ENCODE measurements around the gene SIRT3.
"Not testable (repeated sequence)": the region's sequence is repeated elsewhere in the genome, so short reads cannot be mapped to it uniquely, and the experiment has no call there.

SIRT3 gene

GRCh38 chr11:240315-240714, 4.2 kb upstream of the SIRT3 start:
- no peak for DNase-seq (ENCODE audit: low read depth)

DNA sequence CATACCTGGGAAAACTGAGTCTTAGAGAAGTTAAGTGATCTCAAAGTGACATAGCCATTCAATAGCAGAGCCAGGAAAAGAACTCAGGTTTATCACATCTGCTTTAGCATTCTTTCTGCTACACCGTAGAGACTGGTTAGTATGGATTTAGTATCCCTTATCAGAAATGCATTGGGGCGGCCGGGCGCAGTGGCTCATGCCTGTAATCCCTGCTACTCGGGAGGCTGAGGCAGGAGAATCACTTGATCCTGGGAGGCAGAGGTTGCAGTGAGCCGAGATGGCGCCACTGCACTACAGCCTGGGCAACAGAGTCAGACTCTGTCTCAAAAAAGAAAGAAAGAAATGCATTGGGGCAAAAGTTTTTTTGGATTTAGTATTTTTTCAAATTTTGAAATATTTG, 2.2 kb upstream of the SIRT3 start:
- not testable (repeated sequence) for DNase-seq (ENCODE audit: low read depth)

DNA sequence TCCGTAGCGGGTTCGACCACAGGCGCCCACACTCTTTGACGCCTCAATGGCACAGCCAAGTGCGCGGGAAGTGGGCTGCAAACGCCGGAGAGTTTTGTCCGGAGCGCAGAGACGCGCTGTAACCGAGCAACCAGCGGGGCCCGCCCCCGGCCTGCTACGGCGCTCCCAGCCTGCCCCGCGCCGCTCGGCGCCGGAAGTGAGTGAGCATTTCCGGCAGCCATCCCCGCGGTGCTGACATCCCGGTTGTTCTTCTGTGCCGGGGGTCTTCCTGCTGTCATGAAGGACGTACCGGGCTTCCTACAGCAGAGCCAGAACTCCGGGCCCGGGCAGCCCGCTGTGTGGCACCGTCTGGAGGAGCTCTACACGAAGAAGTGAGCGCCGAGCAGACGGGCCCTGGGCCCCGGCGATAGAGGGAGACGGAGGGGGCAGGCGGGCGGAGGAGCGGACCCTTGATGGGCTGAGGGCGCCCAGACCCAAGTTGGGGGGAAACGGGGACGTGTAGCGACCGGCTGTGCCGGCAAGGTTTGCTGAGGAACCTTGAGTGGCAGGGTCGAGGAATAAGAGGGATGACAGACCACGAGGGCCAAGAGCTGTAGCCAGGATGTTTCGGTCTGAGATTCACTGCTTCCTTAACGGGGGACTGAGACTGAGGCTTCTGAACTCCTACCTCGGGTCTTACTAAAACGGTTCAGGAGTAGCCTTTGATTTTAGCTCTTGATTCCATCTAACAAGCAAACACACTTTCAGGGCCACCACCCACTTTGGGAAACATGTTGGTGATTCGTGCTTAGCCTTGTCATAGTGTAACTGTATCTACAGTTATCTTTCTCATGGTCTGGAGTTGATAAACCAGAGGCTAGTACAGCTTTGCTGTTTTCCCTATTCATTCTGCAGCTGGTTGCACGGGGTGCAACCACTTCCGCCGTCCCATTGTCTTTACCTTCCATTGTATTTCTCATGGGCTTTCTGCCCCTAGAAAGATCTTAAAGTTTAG, 929 bp upstream of the SIRT3 start, which contains the start of gene PSMD13:
PSMD13 (plus strand) TSS at position 203 of the 994 bp plus-strand sequence; CDS start at position 277, 74 bp downstream.
- peak; percentile 41 for DNase-seq (ENCODE audit: low read depth)

DNA sequence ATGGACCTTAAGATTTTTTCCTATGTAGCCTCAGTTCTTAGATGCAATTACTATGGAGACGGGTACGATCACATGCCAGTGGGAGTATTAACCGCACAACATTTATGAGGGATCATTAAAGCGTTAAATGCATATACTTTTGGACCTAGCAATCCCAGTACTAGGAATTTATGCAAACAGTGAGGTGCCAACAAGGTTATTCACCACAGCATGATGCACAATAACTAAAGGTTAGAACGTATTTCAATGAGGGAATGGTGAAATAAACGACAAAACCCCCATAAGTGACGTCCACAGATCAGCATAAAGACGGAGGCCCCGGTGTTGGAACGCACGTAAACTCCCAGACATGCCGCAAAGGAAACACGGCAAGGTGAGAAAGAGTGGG, 539 bp downstream of the SIRT3 start:
- DNase-seq (ENCODE audit: low read depth), result no peak

DNA sequence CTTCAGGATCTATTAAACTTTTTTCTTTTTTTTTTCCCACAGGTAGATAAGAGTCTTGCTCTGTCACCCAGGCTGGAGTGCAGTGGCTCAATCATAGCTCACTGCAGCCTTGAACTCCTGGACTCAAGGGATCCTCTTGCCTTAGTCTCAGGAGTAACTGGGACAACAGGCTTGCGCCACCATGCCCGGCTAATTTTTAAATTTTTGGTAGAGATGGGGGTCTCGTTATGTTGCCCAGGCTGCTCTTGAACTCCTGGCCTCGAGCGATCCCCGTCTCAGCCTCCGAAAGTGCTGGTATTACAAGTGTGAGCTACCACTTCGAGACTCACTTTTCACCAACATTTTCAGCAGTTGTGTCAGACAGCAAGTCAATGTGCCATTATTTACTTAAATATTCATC, 962 bp downstream of the SIRT3 start:
- DNase-seq (ENCODE audit: low read depth), result no peak

GRCh38 chr11:232783-233565, 3.2 kb downstream of the SIRT3 start:
- DNase-seq (ENCODE audit: low read depth), result no peak

GRCh38 chr11:230431-230830, 5.7 kb downstream of the SIRT3 start:
- no peak for DNase-seq (ENCODE audit: low read depth)

- DNase-seq (ENCODE audit: low read depth), result no peak
These were observed 8.2 kb downstream of the SIRT3 start for GRCh38 chr11:227824-228379.

- DNase-seq (ENCODE audit: low read depth), result no peak
These were observed 10.2 kb downstream of the SIRT3 start for GRCh38 chr11:225734-226453.

DNA sequence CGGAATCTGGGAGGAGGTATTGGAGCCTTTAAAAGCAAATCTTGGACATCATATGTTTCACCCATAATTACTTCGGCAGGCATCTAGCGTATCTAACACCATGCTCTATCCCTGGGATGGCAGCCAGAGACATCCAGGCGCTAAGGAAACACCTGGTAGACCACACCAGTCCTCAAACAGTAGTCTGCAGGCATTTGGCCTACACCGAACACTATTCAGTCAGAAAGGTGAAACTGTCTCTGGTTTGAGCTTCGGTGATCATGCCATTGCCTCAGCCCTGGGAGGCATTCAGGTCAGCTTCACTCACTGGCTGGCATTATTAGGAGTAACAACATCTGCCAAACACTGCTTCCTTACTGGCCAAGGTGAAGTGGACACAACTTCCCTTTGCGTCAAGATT, 11.7 kb downstream of the SIRT3 start:
- no peak for DNase-seq (ENCODE audit: low read depth)

- DNase-seq (ENCODE audit: low read depth), result no peak
These were observed 12.3 kb downstream of the SIRT3 start for GRCh38 chr11:223884-224283.

DNA sequence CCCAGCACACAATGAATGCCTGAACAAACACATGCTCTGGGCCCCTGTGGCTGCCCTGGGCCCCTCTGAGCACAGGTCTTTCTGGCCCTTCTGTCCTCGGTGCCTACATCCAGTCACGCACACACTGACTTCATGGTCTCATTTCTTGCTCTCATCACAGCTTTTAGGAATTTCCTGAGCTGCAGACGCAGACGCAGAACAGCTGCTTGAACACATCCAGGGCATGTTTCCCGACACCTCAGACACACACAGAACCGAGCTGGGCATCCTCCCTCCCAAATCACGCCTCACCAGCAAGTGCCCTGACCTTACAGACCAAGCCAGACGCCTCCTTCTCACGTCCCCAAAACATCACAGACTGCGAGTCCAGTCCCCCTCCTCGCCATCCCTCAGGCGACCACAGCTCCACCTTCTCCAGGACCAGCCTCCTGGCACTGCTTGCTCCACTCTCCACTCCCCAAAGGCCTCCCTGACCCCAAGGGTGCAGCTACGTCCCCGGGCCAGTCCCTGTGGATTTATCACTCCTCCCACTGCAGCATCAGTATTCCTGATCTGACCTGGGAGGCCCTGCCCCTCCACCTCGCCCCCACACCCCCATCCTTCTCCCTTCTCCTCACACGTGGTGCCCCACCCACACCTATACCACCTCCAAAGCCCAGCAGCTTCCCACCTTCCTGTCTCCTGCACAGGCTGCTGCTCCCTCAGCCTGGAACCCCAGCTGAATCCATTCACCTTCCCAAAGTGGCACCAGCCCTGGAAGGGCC, 12.9 kb downstream of the SIRT3 start:
- DNase-seq (ENCODE audit: low read depth), result no peak

DNA sequence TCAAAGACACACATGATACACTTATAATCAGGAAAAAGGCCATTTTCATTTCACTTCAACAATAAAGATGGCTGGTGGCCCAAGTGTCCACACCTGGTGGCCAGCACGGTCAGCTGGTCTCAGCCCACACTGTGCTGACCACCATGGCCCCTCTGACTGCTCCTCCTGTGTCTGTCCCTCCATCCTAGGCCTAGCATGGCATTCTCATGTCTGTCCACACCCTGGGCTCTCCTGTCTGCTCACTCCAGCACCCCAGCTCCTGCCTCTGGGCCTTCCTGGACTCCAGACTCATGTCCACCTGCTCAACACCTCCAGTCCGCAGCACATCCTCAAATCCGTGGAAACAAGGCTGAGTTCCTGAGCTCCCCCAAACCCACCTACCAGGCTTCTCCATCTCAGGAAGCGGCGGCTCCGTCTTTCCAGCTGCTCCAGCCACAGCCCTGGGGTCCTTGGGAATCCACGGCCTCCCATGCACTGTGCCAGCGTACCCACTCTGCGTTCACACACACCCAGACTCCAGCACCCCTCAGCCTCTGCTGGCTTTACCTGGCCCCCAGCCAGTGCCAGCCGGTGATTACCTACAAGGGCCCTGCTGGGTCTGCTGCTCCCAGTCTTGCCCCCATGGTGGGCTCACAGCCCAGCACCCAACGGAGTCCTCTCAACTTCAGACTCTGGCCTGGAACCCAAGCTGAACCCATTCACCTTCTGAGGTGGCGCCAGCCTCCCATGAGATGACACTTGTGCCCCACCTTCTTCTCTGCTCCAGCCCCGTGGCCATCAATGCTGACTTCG, 13.9 kb downstream of the SIRT3 start:
- DNase-seq (ENCODE audit: low read depth), result no peak

DNA sequence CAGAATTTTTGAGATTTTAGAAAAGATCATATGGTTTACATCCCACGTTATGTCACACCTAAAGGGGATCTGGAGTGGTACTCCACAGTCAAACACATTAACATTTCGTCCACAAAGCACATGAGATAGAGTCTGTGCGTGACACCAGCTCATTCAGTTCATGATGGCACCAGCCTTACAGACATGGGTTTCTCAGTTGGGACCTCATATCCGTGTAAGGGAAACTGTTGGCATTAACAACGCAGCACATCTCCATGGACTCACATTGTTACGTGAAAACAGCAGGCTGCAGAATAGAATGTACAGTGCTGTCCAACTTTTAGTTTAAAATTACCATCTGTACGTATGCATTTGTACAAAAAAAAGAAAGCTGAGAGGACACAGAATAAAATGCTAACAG, 14.6 kb downstream of the SIRT3 start:
- DNase-seq (ENCODE audit: low read depth), result no peak

- DNase-seq (ENCODE audit: low read depth), result peak; percentile 75
These were observed 15.4 kb downstream of the SIRT3 start for GRCh38 chr11:220641-221215.

- no peak for DNase-seq (ENCODE audit: low read depth)
These were observed 17.1 kb downstream of the SIRT3 start for GRCh38 chr11:218815-219593.

- no peak for DNase-seq (ENCODE audit: low read depth)
These were observed 18.4 kb downstream of the SIRT3 start for GRCh38 chr11:217704-218103.

DNA sequence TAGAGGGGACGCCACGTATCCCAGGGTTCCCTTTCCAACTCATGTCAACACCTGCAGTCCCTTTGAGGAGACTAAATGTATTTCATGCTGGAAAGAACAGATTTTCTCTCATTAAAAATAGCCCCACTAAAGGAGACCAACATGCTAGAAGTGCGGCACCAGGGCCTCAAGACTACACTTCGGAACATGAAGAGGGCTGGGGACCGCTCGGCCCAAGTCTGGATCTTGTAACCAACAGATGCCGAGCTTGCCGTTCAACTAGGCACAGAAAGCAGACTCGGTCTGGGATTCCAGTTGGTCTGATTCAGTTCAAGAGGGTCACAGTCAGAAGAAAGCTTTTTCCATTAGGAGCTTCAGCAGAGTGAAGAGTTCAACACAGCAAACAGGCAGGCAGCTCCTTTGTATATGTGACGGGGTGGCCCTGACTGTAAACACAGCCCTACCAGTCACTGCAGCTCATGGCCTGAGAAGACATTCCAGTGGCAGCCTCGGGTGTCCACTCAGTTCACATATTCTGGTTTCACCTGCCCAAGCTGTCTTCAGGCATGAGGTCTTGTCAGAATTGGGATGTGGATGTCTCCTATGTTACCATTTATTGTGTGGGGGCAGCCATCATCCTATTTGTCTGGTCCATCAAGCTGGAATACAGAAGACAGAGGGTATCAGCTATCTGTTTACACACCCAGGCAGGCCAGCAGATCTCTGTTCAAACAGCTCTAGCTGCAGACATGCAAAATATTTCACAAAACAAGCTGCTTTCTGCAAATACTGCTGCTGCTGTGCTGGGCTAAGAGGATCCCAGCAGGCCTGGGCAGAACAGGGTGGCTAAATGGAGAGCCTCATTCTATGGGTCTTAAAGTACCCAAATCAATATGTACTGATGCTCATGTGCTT, 19.8 kb downstream of the SIRT3 start:
- no peak for DNase-seq (ENCODE audit: low read depth)

Measured in CMK (cell line).